GM21360 (cell line): Measurements from ENCODE around the gene RPRM.
"Not testable (repeated sequence)": the region's sequence is repeated elsewhere in the genome, so short reads cannot be mapped to it uniquely, and the experiment has no call there.

ENCODE experiments used
- ATAC-seq: cut with Tn5 transposase; IDR thresholded peaks from one replicate; pipeline ENCODE4 v1.9.1; 2021; ENCODE audit warnings: mild to moderate bottlenecking, moderate library complexity; ENCODE audit not compliant: unreplicated experiment

The RPRM gene

DNA sequence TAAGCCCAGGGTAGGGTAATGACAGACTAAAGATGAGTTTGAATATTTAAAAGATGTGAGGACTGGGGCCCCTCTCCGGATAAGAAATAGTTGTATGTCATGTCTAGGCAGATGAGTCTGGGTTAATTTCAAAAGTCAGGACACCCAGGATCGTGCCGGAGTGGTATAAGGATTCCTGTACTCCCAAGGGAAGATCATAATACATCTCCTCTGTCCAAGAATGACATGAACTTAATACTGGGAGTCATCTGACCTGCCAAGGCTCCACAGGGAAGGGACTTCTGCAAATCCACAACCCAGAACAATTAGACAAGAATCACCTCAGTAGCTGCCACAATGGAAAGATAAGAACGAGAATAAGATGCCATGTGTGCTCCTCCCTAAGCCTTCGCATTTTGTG is 17.1 kb downstream of the RPRM start:
- ATAC-seq = no peak

GRCh38 chr2:153455861-153456260 is 22.7 kb downstream of the RPRM start:
- ATAC-seq = no peak

DNA sequence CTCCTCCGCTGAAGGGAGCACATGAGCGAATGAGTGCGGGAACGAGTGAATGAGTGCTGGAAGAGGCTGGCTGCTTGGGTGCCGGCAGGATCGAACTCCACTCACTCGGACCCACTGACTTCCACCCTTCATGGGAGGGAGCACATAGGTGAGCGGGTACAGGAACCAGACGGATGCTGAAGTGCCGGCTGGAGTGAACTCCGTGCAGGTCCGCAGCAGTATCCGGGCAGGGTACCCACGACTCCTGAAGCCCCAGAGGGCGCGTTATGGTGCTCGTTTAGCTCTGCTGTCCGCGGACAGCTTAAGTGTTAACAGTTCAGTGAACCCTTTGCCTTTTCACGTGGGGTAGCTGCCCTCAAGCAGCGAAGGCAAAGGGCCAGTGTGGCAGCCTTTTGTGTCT is 23.2 kb downstream of the RPRM start:
- no peak for ATAC-seq

- no peak for ATAC-seq
These were observed 27.0 kb downstream of the RPRM start for GRCh38 chr2:153451611-153452010.

DNA sequence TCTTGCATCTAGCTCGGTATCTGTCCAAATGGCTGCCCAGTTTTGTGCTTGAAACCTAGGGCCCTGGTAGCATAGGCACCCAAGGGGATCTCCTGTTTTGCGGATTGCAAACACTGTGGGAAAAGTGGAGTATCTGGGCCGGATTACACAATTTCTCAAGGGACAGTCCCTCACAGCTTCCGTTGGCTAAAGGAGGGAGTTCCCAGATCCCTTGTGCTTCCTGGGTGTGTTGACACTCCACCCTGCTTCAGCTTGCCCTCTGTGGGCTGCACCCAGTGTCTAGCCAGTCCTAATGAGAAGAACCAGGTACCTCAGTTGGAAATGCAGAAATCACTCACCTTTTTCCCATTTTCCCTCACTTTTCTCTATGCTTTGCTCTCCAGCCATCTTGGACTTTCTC is 35.5 kb downstream of the RPRM start:
- no peak for ATAC-seq

GRCh38 chr2:153442616-153443015 is 35.9 kb downstream of the RPRM start:
- ATAC-seq = not testable (repeated sequence)

DNA sequence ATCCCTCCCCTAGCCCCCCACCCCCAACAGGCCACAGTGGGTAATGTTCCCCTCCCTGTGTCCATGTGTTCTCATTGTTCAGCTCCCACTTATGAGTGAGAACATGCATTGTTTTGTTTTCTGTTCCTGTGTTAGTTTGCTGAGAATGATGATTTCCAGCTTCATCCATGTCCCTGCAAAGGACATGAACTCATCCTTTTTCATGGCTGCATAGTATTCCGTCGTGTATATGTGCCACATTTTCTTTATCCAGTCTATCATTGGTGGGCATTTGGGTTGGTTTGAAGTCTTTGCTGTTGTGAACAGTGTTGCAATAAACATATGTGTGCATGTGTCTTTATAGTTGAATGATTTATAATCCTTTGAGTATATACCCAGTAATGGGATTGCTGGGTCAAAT is 38.5 kb downstream of the RPRM start:
- not testable (repeated sequence) for ATAC-seq

GRCh38 chr2:153433403-153433802 is 45.2 kb downstream of the RPRM start:
- no peak for ATAC-seq

GRCh38 chr2:153432381-153432780 is 46.2 kb downstream of the RPRM start:
- no peak for ATAC-seq

- ATAC-seq = no peak
These were observed 47.4 kb downstream of the RPRM start for GRCh38 chr2:153431114-153431513.
